Measurements from ENCODE around the gene ADAMTS6.

ADAMTS6 gene

GRCh38 chr5:65100911-65101631, 380.6 kb downstream of the ADAMTS6 start:
- no peak for TF ChIP-seq TAF1 (IDR thresholded peaks at IDR 0.05; ENCODE audit: low read depth)
- no peak for TF ChIP-seq FOXM1 (IDR thresholded peaks at IDR 0.05; ENCODE audit: borderline replicate concordance, low read depth)
- 0 out of 2 replicates have a peak, but pooled peaks have one; percentile 28 for TF ChIP-seq NFIC (IDR thresholded peaks at IDR 0.05)
- no peak for TF ChIP-seq EP300 (IDR thresholded peaks at IDR 0.05; ENCODE audit: borderline replicate concordance)
- TF ChIP-seq, protein P1, sequence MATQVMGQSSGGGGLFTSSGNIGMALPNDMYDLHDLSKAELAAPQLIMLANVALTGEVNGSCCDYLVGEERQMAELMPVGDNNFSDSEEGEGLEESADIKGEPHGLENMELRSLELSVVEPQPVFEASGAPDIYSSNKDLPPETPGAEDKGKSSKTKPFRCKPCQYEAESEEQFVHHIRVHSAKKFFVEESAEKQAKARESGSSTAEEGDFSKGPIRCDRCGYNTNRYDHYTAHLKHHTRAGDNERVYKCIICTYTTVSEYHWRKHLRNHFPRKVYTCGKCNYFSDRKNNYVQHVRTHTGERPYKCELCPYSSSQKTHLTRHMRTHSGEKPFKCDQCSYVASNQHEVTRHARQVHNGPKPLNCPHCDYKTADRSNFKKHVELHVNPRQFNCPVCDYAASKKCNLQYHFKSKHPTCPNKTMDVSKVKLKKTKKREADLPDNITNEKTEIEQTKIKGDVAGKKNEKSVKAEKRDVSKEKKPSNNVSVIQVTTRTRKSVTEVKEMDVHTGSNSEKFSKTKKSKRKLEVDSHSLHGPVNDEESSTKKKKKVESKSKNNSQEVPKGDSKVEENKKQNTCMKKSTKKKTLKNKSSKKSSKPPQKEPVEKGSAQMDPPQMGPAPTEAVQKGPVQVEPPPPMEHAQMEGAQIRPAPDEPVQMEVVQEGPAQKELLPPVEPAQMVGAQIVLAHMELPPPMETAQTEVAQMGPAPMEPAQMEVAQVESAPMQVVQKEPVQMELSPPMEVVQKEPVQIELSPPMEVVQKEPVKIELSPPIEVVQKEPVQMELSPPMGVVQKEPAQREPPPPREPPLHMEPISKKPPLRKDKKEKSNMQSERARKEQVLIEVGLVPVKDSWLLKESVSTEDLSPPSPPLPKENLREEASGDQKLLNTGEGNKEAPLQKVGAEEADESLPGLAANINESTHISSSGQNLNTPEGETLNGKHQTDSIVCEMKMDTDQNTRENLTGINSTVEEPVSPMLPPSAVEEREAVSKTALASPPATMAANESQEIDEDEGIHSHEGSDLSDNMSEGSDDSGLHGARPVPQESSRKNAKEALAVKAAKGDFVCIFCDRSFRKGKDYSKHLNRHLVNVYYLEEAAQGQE (IDR thresholded peaks at IDR 0.05; ENCODE audit: low read depth), result no peak
- TF ChIP-seq ZBTB7A (IDR thresholded peaks at IDR 0.05; ENCODE audit: low read depth), result no peak
- TF ChIP-seq RAD21 (IDR thresholded peaks at IDR 0.05; ENCODE audit: low read depth), result peak; percentile 83

Data from Ishikawa (cell line).